Stimulated activated CD4-positive, alpha-beta T cell treated with anti-CD3 and anti-CD28 coated beads, TNF-alpha, amount 100 ng/mL, for 24 hours (primary cell): ENCODE results near the gene RAB36.

ENCODE experiments used
- DNase-seq, 3 experiments: peaks; one replicate each; pipeline ENCODE4 v3.0.0-alpha.2; 2020; ENCODE audit warnings: low read depth in 3 of 3

Gene RAB36

DNA sequence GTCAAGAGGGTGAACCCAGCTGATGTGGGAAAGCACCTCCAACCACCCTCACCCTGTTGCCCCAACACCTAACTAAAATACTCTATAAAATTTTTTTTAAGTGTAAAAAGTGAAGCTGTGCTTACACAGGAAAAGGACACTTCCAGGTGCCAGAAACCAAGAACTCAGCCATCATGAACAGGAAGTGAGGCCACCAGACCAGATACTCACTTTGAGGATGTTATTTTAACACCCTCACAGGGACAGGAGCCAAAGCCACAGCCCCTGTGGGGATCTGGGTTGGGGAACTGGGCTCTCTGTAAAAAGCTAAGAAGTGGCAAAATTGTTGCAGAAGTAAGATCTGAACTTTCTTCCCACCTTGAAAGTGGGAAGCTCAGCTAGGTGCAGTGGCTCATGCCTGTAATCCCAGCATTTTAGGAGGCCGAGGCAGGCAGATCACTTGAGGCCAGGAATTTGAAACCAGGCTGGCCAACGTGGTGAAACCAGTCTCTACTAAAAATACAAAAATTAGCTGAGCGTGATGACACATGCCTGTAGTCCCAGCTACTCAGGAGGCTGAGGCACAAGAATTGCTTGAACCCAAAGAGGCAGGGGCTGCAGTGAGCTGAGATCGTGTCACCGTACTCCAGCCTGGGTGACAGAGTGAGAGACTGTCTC is 7.2 kb upstream of the RAB36 start:
- DNase-seq, result no peak

GRCh38 chr22:23138584-23139435 is 6.5 kb upstream of the RAB36 start:
- no peak for DNase-seq

DNA sequence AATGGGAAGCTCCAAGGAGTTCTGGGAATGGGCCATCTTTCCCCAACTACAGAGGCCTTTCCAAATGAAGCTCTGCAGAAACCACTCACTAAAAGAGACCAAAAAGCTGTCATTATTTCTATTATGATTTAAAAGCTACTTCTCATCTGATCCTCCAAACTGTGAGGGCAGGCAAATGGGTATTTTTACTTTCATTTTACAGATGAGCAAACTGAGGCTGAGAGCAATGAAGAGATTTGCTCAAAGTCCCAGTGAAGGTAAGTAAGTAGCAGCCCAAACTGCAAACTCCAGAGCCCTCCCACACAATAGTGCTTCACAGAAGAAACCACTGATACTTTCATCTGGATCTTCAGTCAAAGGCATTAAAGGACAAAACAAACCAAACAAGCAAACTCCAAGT is 4.9 kb upstream of the RAB36 start:
- no peak for DNase-seq

GRCh38 chr22:23142546-23143105 is 2.7 kb upstream of the RAB36 start:
- DNase-seq, result no peak

- DNase-seq, result no peak
Measured at GRCh38 chr22:23143119-23143518, 2.2 kb upstream of the RAB36 start.

DNA sequence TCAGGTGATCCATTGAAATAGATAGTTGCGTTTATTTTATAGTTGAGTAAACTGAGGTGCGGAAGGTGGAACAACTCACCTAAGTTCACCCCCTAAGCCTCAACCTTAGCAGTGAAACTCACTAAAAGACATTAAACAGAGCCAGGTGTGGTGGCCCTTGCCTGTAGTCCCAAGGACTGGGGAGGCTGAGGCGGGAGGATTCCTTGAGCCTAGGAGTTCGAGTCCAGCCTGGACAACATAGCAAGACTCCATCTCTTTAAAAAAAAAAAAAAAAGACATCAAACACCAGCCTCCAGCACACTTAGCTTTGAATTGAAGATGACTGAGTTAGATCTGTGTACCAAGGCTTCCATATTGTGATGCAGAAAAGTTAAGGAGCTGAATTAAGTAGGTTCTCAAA is 845 bp upstream of the RAB36 start:
- DNase-seq, result no peak

DNA sequence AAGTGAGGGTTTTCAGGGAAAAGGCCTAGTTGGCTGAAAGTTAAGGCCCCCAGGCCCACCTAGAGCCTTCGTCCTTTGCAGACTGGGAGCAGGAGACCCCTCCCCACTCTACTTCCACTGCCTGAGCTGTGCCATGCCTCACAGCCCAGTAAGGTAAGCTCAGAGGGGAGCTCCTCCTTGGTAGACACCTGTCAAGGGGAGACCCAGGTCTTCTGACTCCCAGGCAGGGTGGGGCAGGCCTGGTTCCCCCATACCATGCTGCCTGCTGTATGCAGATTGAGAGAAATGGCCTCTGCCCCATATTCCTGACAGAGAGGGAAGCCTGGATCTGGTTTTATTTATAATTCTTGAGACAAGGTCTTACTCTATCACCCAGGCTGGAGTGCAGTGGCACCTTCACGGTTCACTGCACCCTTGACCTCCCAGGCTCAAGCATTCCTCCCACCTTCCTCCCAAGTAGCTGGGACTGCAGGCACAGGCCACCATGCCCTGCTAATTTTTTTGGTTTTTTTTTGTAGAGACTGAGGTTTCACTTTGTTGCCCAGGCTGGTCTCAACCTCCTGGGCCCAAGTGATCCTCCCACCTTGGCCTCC is 697 bp downstream of the RAB36 start:
- DNase-seq, result no peak

DNA sequence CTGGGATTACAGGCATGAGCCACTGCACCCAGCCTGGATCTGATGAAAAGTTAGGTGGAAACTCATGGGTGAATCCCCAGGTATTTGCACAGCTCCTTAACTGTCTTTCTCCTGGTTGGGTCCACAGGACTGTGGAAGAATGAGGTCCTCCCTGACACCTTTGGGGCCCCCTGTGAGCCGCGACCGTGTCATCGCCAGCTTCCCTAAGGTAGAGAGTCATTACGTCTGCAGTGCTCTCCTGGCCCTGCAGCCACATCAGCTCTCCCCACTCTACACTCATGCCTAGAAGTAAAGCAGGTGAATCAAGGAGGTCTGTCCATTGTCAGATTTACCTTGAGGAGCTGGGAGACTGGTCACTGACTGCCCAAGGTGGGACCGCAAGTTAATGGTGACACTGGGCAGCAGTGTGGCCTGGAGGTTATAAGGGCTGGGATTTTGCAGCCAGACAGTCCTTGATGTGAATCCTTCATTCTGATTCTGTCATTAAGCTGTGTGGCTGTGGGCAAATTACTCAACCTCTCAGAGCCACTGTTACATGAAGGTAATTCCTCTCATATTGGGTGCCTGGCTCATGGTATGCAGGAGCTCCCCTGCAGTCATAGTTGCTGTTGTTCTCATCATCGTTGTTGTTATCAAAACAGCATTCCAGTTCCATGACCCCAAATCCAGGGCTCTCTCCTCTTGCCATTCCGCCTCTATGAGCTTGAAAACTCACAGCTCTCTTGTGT is 1.4 kb downstream of the RAB36 start:
- DNase-seq, result no peak

DNA sequence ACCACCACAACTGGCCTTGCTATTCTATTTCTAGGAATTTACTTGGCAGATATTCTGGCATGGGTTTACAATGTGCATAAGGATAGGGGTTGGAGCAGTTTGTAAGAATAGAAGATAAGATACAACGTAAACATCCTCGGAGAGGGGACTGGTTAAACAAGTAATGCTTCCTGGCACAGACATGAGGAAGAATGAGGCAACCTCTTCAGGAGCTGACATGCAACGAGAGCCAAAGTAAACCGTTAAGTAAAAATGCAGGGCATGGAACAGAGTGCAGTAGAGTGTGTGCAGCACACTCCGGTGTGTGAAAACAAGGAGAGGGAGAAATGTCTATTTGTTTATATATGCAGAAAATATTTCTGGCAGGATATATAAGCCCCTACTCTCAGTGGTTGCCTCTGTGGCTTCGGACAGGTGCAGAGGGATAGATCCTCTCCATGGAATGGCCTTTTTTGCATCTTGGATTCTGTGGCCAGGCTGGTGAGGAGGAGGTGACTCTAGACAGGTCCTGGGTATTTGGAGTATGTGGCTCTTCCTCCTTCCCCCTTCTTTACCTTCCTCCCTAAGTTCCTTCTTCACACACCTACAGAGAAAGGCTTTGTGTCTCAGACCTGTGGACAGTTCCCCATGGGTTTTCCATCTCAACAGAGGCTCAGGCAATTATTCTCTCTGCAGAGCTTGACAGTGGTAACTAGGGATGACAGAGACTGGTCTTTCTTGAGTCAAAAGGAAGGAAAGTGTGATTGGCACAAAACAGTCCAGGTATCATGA is 2.5 kb downstream of the RAB36 start:
- no peak for DNase-seq

DNA sequence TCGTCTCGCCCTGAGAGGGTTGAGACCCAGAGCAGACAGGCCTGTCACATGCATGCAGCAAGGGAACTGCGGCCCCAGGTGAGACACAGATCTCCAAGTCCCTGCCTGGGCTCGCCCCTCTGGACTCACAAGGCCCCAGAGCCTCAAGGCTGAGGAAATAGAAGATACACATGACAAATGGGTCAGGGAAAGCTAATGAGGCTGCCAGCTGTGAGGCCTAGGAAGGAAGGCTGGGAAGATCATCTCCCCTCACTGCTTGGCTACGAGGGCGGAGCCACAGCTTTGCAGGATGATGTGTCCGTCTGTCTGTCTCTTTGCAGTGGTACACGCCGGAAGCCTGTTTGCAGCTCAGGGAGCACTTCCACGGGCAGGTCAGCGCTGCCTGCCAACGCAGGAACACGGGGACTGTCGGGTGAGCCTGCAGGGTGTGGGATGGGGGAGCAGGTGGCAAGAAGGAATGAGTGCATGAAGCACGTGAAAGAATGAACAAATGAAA is 4.5 kb downstream of the RAB36 start:
- DNase-seq, result no peak

GRCh38 chr22:23150762-23151161 is 5.5 kb downstream of the RAB36 start:
- no peak for DNase-seq

DNA sequence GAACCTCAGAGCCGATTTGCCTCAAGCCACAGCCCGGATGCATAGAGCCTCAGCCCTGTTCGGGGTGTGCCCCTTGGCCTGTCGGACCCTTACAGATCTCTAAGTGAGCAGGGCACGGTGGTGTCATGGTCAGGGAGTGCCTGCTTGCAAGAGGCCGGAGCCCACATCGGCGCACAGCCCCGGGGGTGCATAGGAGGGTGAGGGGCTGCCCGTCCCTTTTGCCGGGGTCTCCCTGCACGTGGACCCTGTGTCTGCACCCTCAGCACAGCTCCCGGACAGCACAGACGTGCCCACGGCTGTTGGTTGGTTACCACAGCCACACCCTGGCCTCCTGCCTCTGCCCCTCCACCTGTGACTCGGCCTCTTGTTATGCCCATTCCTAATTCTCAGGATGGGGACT is 6.5 kb downstream of the RAB36 start:
- no peak for DNase-seq

- no peak for DNase-seq
Measured at GRCh38 chr22:23152238-23153114, 7.2 kb downstream of the RAB36 start.

GRCh38 chr22:23153994-23154393 is 8.7 kb downstream of the RAB36 start:
- no peak for DNase-seq

- no peak for DNase-seq
Measured at GRCh38 chr22:23154461-23154860, 9.2 kb downstream of the RAB36 start.

- no peak for DNase-seq
Measured at GRCh38 chr22:23155143-23155542, 9.9 kb downstream of the RAB36 start.

GRCh38 chr22:23155831-23156230 is 10.6 kb downstream of the RAB36 start:
- DNase-seq, result no peak

DNA sequence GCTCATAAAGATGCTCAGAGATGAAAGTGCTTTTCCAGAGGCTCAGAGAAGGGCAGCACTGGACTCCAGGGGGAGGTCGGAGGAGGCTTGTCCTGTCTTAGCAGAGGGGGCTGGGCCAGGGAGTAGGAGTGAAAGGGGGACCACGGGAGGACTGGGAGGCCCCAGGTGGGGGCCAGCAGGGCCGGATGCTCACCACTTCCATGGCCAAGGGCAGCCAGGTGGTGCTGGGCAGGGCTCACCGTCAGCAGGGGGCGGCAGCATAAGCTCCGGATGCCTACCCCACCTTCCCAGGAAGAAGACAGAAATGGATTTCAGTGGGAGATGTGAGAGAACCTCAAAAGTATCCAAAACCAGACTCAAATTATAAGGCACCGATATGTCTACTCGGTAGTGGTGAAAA is 11.0 kb downstream of the RAB36 start:
- DNase-seq, result no peak

DNA sequence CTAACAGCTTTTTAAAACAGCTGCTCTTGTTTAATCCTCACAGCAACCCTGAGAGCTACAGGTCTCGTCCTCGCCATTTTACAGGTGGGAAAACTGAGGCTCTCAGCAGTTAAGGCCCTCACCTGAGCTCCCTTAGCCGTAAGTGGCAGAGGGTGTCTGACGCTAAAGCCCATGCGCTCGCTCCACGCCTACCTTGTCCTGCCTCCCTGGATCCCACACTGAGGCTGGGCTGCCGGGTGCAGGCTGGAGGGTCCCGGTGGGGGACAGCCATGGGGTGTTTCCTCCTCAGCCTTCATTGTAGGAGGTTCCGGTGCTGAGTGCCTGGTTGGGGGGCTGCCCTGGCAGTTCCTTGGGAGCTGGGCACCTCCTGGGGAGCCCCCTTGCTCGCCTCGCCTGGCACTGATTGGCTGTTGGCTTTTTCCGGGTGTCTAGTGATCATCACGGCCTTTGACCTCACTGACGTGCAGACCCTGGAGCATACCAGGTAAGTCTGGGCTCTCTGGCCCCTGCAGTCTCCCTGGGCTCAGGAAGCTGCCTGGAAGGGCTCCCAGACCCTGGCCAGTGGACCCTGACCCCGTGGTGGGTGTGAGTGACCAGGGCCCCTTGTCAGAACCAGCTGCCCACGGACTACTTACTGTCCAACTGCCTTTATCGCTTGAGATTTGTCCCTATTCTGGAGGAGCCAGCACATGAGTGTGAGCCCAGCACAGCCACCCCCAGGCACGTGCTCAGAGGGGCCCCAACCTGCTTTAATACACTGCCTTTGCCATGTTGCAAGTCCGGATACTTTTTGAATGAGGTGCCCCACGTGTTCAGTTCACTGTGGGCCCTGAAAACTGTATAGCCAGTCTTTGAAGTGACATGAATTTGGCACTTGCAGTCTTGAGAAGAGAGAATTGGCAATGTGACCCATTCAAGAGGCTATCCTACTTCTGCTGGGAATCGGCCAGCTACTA is 12.6 kb downstream of the RAB36 start:
- no peak for DNase-seq
